GM18526 (cell line): Measurements from ENCODE around the gene TMEM109.
A peak's percentile ranks its signal among the peaks of the same experiment; 100 is the strongest.

ENCODE experiments used
- POLR2A ChIP-seq: IDR thresholded peaks from 3 replicates; pipeline ENCODE4 v1.6.1; 2011; ENCODE audit not compliant: insufficient read length; ENCODE audit errors: extremely low read depth

Gene TMEM109, protein sequence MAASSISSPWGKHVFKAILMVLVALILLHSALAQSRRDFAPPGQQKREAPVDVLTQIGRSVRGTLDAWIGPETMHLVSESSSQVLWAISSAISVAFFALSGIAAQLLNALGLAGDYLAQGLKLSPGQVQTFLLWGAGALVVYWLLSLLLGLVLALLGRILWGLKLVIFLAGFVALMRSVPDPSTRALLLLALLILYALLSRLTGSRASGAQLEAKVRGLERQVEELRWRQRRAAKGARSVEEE

DNA sequence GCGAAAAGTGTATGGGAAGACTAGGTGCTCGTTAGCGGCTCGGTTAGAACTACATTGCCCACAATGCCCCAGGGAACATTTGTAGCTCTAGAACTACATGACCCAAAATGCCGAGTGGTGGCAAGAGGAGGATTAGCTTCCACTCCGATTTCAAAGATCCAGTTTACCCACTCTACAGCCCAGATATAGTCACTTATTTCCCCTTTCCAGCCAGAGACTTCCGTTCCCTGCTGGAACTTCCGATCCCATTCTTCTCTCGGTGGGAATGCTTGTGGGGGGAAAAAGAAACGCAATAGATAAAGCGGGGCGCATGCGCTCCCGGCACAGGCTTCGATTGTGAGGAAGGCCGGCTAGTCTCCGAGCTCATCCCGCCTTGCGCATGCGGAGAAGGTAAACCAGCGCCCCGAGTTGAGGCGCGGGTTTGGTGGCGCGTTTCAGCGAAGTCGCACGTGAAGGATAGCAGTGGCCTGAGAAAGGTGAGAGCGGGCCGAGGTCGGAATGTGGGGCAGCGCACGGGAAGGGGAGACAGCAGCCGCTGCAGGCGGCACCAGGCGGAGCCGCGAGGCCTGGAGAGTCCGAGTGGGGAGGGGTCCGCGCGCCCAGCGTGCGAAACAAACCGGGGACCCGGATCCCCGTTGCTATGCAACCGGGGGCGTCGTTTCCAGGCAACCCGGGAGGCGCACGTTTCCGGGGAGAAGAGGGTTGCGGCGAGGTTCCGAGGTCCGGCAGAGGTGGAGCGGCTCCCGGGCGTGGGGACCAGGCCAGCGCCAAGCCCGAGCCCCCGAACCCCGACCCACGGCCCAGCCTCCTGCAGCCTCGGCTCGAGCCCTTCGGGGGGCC lies at the start of gene TMEM109:
TMEM109 (plus strand) TSS at position 366 of the 840 bp plus-strand sequence. CDS start 5,536 bp downstream, outside the sequence.
- TF ChIP-seq POLR2A, result peak; percentile 32

DNA sequence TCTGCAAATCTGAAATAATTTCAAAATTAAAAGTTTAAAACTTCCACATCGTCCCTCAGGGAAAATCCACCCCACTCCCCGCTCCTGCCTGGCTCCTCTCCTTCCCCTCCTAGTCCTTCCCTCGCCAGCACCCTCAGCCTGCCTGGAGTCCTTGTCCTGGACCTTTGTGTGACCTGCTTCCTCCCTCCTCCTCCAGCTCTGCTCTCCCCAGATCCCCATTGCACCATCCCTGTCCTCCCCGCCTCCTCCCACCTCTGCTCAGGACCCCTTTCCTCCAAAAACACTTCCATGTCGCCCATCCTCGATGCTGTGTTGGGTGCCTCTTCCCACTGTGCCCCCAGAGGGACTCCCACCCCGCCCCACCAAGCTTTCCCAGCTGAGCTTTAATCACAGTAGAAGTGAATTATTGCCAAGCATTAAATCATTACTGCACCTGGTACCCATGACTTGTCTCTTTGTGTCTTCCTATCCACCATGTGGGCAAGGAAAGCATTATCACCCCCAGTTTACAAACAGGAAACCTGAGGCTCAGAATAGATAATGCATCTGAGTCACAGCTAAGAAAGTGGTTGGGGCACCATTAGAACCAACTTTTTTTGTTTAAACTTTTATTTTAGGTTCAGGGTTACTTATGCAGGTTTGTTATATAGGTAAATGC lies 49.0 kb upstream of the TMEM109 start:
- TF ChIP-seq POLR2A, result no peak

GRCh38 chr11:60866911-60867870 lies 46.8 kb upstream of the TMEM109 start, which contains the start of gene ZP1:
Gene ZP1, plus strand, starts transcription at chr11:60867542. Its CDS starts 20 bp downstream, at chr11:60867562.
- no peak for TF ChIP-seq POLR2A

DNA sequence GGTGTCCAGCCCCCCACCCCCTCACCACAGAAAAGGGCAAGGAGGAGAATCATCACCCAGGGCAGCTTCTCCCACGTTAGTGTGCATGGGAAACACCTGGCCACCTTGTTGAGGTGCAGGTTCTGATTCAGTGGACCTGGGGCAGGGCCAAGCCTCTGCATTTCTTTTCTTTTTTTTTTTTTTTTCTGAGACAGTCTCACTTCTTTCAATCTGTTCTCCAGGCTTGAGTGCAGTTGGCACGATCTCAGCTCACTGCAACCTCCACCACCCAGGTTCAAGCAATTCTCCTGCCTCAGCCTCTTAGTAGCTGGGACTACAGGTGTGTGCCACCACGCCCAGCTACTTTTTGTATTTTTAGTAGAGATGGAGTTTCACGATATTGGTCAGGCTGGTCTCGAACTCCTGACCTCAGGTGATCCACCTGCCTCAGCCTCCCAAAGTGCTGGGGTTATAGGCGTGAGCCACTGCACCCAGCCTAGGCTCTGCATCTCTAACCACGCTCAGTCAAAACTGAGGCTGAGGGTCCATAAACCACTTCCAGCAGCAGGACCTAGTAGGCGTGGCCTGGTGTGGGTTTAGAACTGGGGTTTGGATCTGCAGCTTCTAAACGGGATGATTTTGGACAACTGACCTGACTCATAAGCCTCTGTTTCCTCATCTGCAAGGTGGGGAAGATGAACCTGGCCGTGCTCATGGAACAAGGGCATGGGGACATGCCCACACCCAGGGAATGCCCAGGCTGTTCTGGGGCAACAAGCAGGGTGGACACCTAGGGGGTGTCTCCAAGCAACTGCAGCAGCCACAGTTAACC lies 45.9 kb upstream of the TMEM109 start:
- no peak for TF ChIP-seq POLR2A

GRCh38 chr11:60868682-60869450 lies 45.1 kb upstream of the TMEM109 start:
- no peak for TF ChIP-seq POLR2A

DNA sequence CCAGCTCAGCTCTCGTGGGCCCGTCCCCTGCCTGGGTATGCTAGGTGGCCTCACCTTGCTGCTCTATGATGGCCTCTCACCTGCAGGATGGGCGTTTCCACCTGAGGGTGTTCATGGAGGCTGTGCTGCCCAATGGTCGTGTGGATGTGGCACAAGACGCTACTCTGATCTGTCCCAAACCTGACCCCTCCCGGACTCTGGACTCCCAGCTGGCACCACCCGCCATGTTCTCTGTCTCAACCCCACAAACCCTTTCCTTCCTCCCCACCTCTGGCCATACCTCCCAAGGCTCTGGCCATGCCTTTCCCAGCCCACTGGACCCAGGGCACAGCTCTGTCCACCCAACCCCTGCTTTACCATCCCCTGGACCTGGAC lies 44.5 kb upstream of the TMEM109 start:
- TF ChIP-seq POLR2A, result no peak

DNA sequence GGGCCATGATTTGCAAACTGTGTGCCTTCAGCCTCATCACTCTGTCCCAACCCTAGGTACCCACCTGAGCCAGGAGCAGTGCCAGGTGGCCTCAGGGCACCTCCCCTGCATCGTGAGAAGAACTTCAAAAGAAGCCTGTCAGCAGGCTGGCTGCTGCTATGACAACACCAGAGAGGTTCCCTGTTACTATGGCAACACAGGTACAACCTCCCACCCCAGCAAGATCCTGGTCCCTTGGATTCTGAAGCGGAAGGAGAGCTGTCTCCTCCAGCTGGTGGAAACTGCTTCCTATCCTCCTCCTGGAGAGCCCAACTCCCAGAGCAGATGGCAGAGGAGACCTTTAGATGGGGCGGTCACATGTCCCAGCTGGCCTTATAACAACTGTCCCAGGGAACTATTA lies 43.7 kb upstream of the TMEM109 start:
- no peak for TF ChIP-seq POLR2A

DNA sequence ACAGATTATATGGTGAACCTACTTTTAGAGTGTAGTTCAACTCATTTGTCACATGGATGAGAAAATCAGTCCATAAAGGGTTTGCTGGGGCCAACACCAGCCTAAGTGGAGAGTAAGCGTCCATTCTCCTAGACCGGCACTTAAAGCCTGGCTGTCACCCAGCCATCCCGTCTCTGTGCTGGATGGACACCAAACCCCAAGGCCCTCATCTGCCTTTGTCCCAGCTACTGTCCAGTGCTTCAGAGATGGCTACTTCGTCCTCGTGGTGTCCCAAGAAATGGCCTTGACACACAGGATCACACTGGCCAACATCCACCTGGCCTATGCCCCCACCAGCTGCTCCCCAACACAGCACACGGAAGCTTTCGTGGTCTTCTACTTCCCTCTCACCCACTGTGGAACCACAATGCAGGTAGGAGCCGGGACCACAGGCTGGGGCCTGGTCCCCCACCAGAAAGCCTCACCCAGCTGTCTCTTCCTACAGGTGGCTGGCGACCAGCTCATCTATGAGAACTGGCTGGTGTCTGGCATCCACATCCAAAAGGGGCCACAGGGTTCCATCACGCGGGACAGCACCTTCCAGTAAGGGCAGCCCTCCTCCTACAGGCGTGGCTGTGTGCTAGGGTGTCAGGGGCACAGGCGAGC lies 43.1 kb upstream of the TMEM109 start:
- TF ChIP-seq POLR2A, result no peak

- no peak for TF ChIP-seq POLR2A
Measured at GRCh38 chr11:60871378-60872061, 42.4 kb upstream of the TMEM109 start.

DNA sequence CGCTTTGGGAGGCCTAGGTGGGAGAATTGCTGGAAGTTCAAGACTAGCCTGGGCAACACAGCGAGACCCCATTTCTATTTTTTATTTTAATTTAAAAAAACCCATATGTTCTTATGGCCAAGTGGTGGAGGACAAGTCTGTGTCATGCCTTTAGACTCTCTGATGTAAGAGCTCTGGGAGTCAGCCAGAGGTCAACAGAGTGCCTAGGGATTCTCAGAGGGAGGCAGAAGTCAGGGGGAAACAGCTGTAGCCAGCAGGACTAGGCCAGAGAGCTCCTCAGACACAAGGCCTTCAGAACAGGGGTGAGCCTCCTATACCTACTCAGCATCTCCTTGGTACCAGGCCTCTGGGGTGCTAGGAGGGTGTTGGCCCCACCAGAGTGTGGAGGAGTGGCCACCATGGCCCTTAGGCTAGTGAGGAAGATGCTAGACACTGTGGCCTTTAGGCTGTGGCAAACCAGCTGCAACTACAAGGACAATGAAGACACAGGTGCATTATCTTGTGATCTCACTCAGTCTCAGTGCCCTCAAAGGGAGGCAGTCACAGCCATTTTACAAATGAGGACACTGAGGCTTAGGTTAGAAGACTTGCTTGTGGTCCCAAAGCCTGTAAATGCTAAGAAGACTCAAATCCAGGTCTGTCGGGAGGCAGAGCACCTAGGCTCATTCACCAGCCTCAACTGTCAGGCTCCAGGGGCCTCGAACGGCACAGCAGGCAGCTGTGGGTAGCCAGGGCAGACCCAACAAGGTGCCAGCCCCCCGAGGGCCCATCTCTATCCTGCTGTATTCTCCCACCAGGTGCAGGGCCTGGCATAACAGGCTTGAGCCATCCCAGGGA lies 41.6 kb upstream of the TMEM109 start:
- TF ChIP-seq POLR2A, result no peak

GRCh38 chr11:60872961-60873524 lies 40.9 kb upstream of the TMEM109 start:
- no peak for TF ChIP-seq POLR2A
